ENCODE data around the gene SLC8A2. TPM values are rescaled to one million over a fixed set of nuclear protein-coding genes. Genes with fewer than 3 reads are reported as not detected.

SLC8A2 gene, protein sequence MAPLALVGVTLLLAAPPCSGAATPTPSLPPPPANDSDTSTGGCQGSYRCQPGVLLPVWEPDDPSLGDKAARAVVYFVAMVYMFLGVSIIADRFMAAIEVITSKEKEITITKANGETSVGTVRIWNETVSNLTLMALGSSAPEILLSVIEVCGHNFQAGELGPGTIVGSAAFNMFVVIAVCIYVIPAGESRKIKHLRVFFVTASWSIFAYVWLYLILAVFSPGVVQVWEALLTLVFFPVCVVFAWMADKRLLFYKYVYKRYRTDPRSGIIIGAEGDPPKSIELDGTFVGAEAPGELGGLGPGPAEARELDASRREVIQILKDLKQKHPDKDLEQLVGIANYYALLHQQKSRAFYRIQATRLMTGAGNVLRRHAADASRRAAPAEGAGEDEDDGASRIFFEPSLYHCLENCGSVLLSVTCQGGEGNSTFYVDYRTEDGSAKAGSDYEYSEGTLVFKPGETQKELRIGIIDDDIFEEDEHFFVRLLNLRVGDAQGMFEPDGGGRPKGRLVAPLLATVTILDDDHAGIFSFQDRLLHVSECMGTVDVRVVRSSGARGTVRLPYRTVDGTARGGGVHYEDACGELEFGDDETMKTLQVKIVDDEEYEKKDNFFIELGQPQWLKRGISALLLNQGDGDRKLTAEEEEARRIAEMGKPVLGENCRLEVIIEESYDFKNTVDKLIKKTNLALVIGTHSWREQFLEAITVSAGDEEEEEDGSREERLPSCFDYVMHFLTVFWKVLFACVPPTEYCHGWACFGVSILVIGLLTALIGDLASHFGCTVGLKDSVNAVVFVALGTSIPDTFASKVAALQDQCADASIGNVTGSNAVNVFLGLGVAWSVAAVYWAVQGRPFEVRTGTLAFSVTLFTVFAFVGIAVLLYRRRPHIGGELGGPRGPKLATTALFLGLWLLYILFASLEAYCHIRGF
- total RNA-seq = 0.23 TPM
- long read RNA-seq = 0 reads

DNA sequence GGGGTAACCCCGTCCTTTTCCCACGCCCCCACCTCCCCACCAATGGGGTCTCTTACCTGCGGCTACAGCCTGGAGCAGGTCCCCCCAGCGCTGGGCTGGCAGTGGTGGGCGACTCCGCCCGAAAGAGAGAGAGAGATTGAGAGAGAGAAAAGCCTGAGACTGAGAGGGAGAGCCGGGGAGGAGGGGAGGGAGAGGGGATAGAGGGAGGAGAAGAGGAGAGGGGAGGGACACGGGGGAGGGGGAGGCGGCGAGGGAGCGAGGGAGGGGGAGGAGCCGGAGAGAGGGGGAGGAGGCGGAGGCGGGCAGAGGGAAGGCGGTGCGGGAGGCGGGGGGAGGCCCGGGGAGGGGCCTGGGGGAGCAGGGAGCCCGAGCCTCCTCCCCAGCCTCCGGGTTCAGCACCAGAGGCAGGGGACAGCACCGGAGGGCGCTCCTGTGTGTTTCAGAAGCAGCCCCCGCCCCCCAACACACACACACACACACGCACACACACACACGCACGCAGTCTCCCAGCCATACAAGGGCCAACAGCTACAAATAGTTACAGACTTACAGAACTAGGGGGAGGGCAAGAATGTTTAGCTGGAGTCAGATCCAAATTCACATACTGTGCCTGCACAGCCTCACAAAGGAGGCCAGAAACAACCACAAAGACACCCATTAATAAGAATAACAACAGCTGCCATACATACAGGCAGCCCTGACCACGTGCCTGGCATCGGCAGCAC lies at the start of gene SLC8A2:
TSS of gene SLC8A2 (minus strand) at position 161 of the 725 bp plus-strand sequence. CDS start 5,490 bp downstream, outside the sequence.
- Histone ChIP-seq H3K27me3 (peaks cover 47% of the 10 kb centered on the region), H3K27ac (no peak within 1 kb of the TSS), H3K4me1 (peaks cover 6% of the 10 kb centered on the region), H3K9me3 (no peaks in the 10 kb centered on the region), H3K36me3 (no peaks in the 10 kb centered on the region), H3K4me3 (no peak within 1 kb of the TSS)
- TF ChIP-seq, protein P1, sequence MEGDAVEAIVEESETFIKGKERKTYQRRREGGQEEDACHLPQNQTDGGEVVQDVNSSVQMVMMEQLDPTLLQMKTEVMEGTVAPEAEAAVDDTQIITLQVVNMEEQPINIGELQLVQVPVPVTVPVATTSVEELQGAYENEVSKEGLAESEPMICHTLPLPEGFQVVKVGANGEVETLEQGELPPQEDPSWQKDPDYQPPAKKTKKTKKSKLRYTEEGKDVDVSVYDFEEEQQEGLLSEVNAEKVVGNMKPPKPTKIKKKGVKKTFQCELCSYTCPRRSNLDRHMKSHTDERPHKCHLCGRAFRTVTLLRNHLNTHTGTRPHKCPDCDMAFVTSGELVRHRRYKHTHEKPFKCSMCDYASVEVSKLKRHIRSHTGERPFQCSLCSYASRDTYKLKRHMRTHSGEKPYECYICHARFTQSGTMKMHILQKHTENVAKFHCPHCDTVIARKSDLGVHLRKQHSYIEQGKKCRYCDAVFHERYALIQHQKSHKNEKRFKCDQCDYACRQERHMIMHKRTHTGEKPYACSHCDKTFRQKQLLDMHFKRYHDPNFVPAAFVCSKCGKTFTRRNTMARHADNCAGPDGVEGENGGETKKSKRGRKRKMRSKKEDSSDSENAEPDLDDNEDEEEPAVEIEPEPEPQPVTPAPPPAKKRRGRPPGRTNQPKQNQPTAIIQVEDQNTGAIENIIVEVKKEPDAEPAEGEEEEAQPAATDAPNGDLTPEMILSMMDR (IDR thresholded peaks at IDR 0.05) = no peak
- ATAC-seq = peak; percentile 55
- intact Hi-C loops (cut with DNase I) = no loop called here
- DNase-seq = peak; percentile 75

DNA sequence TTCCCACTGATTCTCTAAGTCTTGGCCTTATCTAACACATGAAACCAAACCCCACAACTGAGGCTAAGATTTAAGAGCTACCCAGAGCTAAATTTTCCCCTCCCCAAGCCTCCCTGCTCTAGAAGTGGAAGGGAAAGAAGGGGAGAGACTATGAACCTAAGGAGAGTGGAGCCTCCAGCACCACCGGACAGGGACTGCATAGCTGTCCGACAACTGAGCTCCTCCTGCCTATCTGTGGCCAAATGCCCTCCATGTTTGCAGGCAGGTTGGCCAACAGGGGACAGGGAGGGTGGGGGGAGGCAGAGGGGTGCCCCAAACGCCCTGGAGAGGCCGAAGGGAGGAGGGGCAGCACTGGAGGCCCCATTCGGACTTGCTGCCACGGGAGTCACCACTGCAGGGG lies 49.1 kb upstream of the SLC8A2 start:
- Histone ChIP-seq H3K4me3 (no peak overlapping the region), H3K27ac (no peak overlapping the region), H3K9me3 (no peaks in the 10 kb centered on the region), H3K36me3 (no peaks in the 10 kb centered on the region), H3K27me3 (no peaks in the 10 kb centered on the region), H3K4me1 (peaks cover 21% of the 10 kb centered on the region)
- intact Hi-C loops (cut with DNase I) = no loop called here
- TF ChIP-seq, protein P1 (IDR thresholded peaks at IDR 0.05) = no peak
- no peak for ATAC-seq
- no peak for DNase-seq

DNA sequence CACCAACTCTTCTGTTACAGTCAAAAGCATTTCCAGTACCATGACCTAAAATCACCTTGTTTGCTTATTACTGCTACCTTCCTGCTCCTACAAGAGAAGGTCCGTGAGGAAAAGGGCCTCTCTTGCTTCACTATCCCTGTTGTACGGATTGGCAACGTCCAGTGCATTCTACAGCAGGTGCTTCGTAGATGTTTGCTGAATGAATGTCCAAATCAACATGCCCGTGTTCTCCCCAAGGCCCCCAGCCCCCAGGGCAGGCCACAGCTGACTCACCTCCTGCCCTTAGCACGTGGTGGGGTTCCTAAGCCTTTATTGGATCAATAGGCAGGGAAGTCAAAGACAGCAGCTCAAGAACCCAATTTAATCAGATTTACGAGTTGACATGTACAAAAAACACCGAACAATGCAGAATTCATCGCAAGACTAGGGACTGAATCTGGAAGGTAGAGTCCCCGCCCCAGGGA lies 48.7 kb upstream of the SLC8A2 start:
- TF ChIP-seq, protein P1 (IDR thresholded peaks at IDR 0.05) = no peak
- no peak overlapping the region for H3K27ac ChIP-seq
- no peaks in the 10 kb centered on the region for H3K27me3 ChIP-seq
- peaks cover 24% of the 10 kb centered on the region for H3K4me1 ChIP-seq
- H3K36me3 ChIP-seq = no peaks in the 10 kb centered on the region
- ATAC-seq (no peak), DNase-seq (no peak)
- no peak overlapping the region for H3K4me3 ChIP-seq
- intact Hi-C loops (cut with DNase I) = no loop called here
- no peaks in the 10 kb centered on the region for H3K9me3 ChIP-seq

DNA sequence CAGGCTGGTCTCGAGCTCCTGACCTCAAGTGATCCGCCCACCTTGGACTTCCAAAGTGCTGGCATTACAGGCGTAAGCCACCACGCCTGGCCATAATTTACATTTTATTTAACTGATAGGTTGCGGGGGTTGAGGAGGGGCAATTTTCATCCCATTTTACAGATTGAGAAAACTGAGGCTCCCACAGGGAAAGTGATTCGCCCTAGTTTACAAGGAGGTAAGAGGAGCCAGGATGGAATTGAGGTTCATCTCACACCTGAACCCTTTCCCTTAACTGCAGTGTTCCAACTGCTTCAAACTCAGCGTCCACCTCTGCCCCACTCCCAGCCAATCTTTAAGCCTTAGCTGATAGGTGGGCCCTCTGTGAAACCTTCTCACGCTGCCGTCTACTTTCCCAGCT lies 47.2 kb upstream of the SLC8A2 start:
- Histone ChIP-seq H3K27me3 (no peaks in the 10 kb centered on the region), H3K27ac (no peak overlapping the region), H3K4me1 (peaks cover 24% of the 10 kb centered on the region), H3K4me3 (no peak overlapping the region), H3K36me3 (no peaks in the 10 kb centered on the region), H3K9me3 (no peaks in the 10 kb centered on the region)
- intact Hi-C loops (cut with DNase I) = no loop called here
- DNase-seq = no peak
- ATAC-seq = no peak
- TF ChIP-seq, protein P1 (IDR thresholded peaks at IDR 0.05) = no peak

DNA sequence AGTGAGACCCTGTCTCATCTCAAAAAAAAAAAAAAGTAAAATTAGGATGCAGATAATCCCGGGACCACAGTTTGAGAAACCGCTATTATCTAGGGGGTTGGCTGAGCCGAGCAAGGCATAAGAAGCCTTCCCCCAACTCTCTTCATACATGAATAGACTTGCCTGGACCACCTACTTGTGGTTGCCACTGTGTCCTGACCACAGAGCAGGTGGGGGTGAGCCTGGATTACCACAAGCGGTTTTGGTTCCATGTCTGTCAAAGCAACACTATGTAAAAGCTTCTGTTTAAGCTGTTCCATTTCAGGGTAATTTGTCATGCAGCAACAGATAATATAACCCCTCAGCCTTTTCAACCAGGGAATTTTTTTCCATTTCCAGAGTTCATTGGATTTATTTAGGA lies 46.4 kb upstream of the SLC8A2 start:
- DNase-seq (no peak), ATAC-seq (no peak)
- intact Hi-C loops (cut with DNase I) = no loop called here
- Histone ChIP-seq H3K4me3 (no peak overlapping the region), H3K4me1 (peaks cover 29% of the 10 kb centered on the region), H3K36me3 (no peaks in the 10 kb centered on the region), H3K27ac (no peak overlapping the region), H3K9me3 (no peaks in the 10 kb centered on the region), H3K27me3 (no peaks in the 10 kb centered on the region)
- TF ChIP-seq, protein P1 (IDR thresholded peaks at IDR 0.05) = no peak

All from upper lobe of right lung (tissue), 1 donor.